GM06990 (cell line): Measurements from ENCODE around the gene SLC7A1.

Experiments used
- DNase-seq: peaks from one replicate; pipeline ENCODE4 v3.0.0-alpha.2; 2011; ENCODE audit not compliant: insufficient read length; ENCODE audit errors: extremely low read depth
- H3K27me3 ChIP-seq: replicated peaks from 2 replicates; pipeline ENCODE4 v1.6.0; 2011; ENCODE audit warnings: low read length; ENCODE audit not compliant: control insufficient read depth, insufficient read depth
- H3K36me3 ChIP-seq: 2 replicates; pipeline ENCODE4 v1.5.1; 2011; ENCODE audit warnings: low read length; ENCODE audit not compliant: control insufficient read depth, insufficient read depth
- H3K4me3 ChIP-seq: replicated peaks from 2 replicates; pipeline ENCODE4 v1.5.1; 2011; ENCODE audit warnings: low read depth, mild to moderate bottlenecking, control low read depth, low read length
- CTCF ChIP-seq: IDR thresholded peaks from 2 replicates; pipeline ENCODE4 v1.5.1; 2011; ENCODE audit warnings: low read length, control low read depth, mild to moderate bottlenecking, inconsistent platforms; ENCODE audit not compliant: insufficient read depth, poor library complexity, severe bottlenecking

Gene SLC7A1

GRCh38 chr13:29480893-29481525 lies 114.5 kb downstream of the SLC7A1 start:
- no peak for TF ChIP-seq CTCF
- no peaks in the 10 kb centered on the region for H3K27me3 ChIP-seq
- no peak for DNase-seq
- H3K36me3 ChIP-seq, result no peaks in the 10 kb centered on the region
- H3K4me3 ChIP-seq, result no peak overlapping the region

GRCh38 chr13:29479716-29480492 lies 115.6 kb downstream of the SLC7A1 start:
- Histone ChIP-seq H3K27me3 (no peaks in the 10 kb centered on the region), H3K36me3 (no peaks in the 10 kb centered on the region), H3K4me3 (no peak overlapping the region)
- no peak for TF ChIP-seq CTCF
- DNase-seq, result no peak

GRCh38 chr13:29476046-29476445 lies 119.4 kb downstream of the SLC7A1 start:
- Histone ChIP-seq H3K27me3 (no peaks in the 10 kb centered on the region), H3K36me3 (no peaks in the 10 kb centered on the region), H3K4me3 (no peak overlapping the region)
- no peak for TF ChIP-seq CTCF
- DNase-seq, result no peak

DNA sequence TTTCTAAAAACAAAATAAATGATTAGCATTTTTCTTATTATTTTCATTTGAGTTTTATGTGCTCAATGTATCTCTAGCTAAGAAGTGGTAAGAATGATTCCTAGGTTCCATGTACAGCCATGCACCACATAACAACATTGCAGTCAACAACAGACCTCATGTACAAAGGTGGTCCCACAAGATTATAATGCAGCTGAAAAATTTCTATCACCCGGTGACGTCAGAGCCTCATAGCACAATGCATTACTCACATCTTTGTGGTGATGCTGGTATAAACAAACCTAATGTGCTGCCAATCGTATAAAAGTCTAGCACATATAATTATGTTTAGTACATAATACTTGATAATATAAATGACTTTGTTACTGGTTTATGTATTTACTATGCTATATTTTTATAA lies 120.5 kb downstream of the SLC7A1 start:
- no peak for TF ChIP-seq CTCF
- Histone ChIP-seq H3K36me3 (no peaks in the 10 kb centered on the region), H3K4me3 (no peak overlapping the region), H3K27me3 (no peaks in the 10 kb centered on the region)
- DNase-seq, result no peak

- Histone ChIP-seq H3K27me3 (no peaks in the 10 kb centered on the region), H3K36me3 (no peaks in the 10 kb centered on the region), H3K4me3 (no peak overlapping the region)
- DNase-seq, result no peak
- no peak for TF ChIP-seq CTCF
Observed at GRCh38 chr13:29473166-29473565, 122.3 kb downstream of the SLC7A1 start.
